HepG2 (cell line): Measurements from ENCODE around the gene C4orf36. TPM values are rescaled to one million over a fixed set of nuclear protein-coding genes. Genes with fewer than 3 reads are reported as not detected.

Source experiments
- ATAC-seq: fragments of 200-7000 bp; cut with Tn5 transposase; 3 replicates; pipeline ENCODE4 v1.9.1; 2020; ENCODE audit warnings: mild to moderate bottlenecking, moderate library complexity
- BruUV-seq: library from RNA; stranded (reverse); fragments of 400-500 nt; replicated peaks from 2 replicates; lab custom pipeline; 2021; lab: Mats Ljungman, UMichigan
- CTCF ChIA-PET: fragments of 300-600 bp; formaldehyde crosslinking; extraction: SDS; loops from one replicate; lab custom pipeline; 2021; ENCODE audit warnings: low total read pairs, inconsistent platforms, low intra/inter-chr PET ratio; lab: Yijun Ruan, JAX
- POLR2A ChIA-PET: fragments of 350-600 bp; sonication (Branson Sonifier 250); formaldehyde crosslinking; loops from one replicate; lab custom pipeline; 2020; ENCODE audit warnings: antibody characterized with exemption, inconsistent platforms; lab: Yijun Ruan, JAX
- DNase-seq: peaks from one replicate; pipeline ENCODE4 v3.0.0-alpha.2; 2015; ENCODE audit warnings: low spot score
- FAIRE-seq: peaks from 3 replicates; lab custom pipeline; 2011; peaks lifted over from hg19 to GRCh38; lab: Jason Lieb, UNC
- H2AFZ ChIP-seq: one replicate; pipeline ENCODE4 v1.6.1; 2011; ENCODE audit warnings: low read length, inconsistent platforms
- H3K27ac ChIP-seq: fragments of 300-600 bp; 3 replicates; pipeline ENCODE4 v1.8.0; 2011; ENCODE audit warnings: mixed run types, mild to moderate bottlenecking, mixed read lengths, low read length, inconsistent platforms; ENCODE audit not compliant: insufficient read depth; ENCODE audit errors: extremely low read length
- H3K27me3 ChIP-seq, 2 experiments: fragments of 200-600 bp in 1 of 2; 2 replicates in 1 of 2; 3 replicates in 1 of 2; pipeline versions ENCODE4 v1.6.0 to v1.8.0; 2011; ENCODE audit warnings: low read length in 2 of 2, mild to moderate bottlenecking in 2 of 2, moderate library complexity in 2 of 2, inconsistent platforms in 1 of 2; ENCODE audit not compliant: insufficient read depth in 2 of 2, control insufficient read depth in 1 of 2
- H3K36me3 ChIP-seq, 2 experiments: fragments of 200-600 bp in 1 of 2; replicated peaks in 1 of 2; 2 replicates in 1 of 2; 3 replicates in 1 of 2; pipeline versions ENCODE4 v1.5.1 to v1.8.0; 2011; ENCODE audit warnings: low read length in 2 of 2, inconsistent platforms in 1 of 2; ENCODE audit not compliant: insufficient read depth in 2 of 2, control insufficient read depth in 1 of 2
- H3K4me1 ChIP-seq: 2 replicates; pipeline ENCODE4 v1.5.1; 2012; ENCODE audit warnings: low read length, inconsistent platforms; ENCODE audit not compliant: insufficient read depth
- H3K4me2 ChIP-seq: 2 replicates; pipeline ENCODE4 v1.6.0; 2011; ENCODE audit warnings: low read depth, low read length, inconsistent platforms
- H3K4me3 ChIP-seq, 3 experiments: fragments of 200-600 bp in 1 of 3; sonication (generic), shearing (Covaris generic) in 1 of 3; replicated peaks in 1 of 3; 2 replicates each; pipeline ENCODE4 v1.5.1; 2011 to 2016; ENCODE audit warnings: low read length in 3 of 3, inconsistent platforms in 2 of 3, low read depth in 2 of 3, mild to moderate bottlenecking in 2 of 3, control low read depth in 1 of 3, mixed read lengths in 1 of 3; ENCODE audit not compliant: insufficient read depth in 1 of 3
- H3K79me2 ChIP-seq: one replicate; pipeline ENCODE4 v1.6.1; 2011; ENCODE audit warnings: low read length, inconsistent platforms; ENCODE audit not compliant: insufficient read depth
- H3K9ac ChIP-seq: 2 replicates; pipeline ENCODE4 v1.6.0; 2011; ENCODE audit warnings: mild to moderate bottlenecking, low read depth, low read length, inconsistent platforms; ENCODE audit not compliant: insufficient read depth
- H3K9me3 ChIP-seq: 2 replicates; pipeline ENCODE4 v1.5.1; 2012; ENCODE audit warnings: mild to moderate bottlenecking, low read length
- H4K20me1 ChIP-seq: 2 replicates; pipeline ENCODE4 v1.6.0; 2011; ENCODE audit warnings: inconsistent platforms, mild to moderate bottlenecking, low read length, moderate library complexity; ENCODE audit not compliant: insufficient read depth
- CEBPB ChIP-seq: IDR thresholded peaks from 2 replicates; pipeline ENCODE4 v1.6.1; 2011; ENCODE audit warnings: low read depth, low read length, improper control_type of control experiment, borderline replicate concordance
- FOXM1 ChIP-seq: sonication (generic); formaldehyde crosslinking; IDR thresholded peaks from 2 replicates; pipeline ENCODE4 v1.5.0; 2020; ENCODE audit warnings: missing genetic modification reagents
- HOXA5 ChIP-seq: sonication (generic); formaldehyde crosslinking; IDR thresholded peaks from 2 replicates; pipeline ENCODE4 v1.4.0; 2020; ENCODE audit warnings: missing genetic modification reagents
- NFIC ChIP-seq: IDR thresholded peaks from 2 replicates; pipeline ENCODE4 v1.6.1; 2012; ENCODE audit warnings: mild to moderate bottlenecking, low read length, inconsistent platforms
- ZNF382 ChIP-seq: sonication (generic); formaldehyde crosslinking; IDR thresholded peaks from 2 replicates; pipeline ENCODE4 v1.5.0; 2020; ENCODE audit warnings: missing genetic modification reagents, mild to moderate bottlenecking, borderline replicate concordance
- ZNF543 ChIP-seq: sonication (generic); formaldehyde crosslinking; IDR thresholded peaks from 2 replicates; pipeline ENCODE4 v1.4.0; 2020; ENCODE audit warnings: mild to moderate bottlenecking, missing genetic modification reagents
- ZNF564 ChIP-seq: sonication (generic); formaldehyde crosslinking; IDR thresholded peaks from 2 replicates; pipeline ENCODE4 v1.8.1; 2023; ENCODE audit warnings: mild to moderate bottlenecking, missing genetic modification reagents
- ZNF776 ChIP-seq: sonication (generic); formaldehyde crosslinking; IDR thresholded peaks from 2 replicates; pipeline ENCODE4 v1.4.0; 2020; ENCODE audit warnings: mild to moderate bottlenecking, missing genetic modification reagents
- ZNF788 ChIP-seq: sonication (generic); formaldehyde crosslinking; IDR thresholded peaks from 2 replicates; pipeline ENCODE4 v1.5.0; 2020; ENCODE audit warnings: mild to moderate bottlenecking, missing genetic modification reagents, borderline replicate concordance
- ZSCAN21 ChIP-seq: sonication (generic); formaldehyde crosslinking; IDR thresholded peaks from 2 replicates; pipeline ENCODE4 v1.8.0; 2022; ENCODE audit warnings: mild to moderate bottlenecking, missing genetic modification reagents, moderate library complexity, borderline replicate concordance
- WGBS: methylation state at CpG from one replicate; pipeline ENCODE4 v1.1.6; 2017; ENCODE audit warnings: low lambda C conversion rate; 5-methylcytosine and 5-hydroxymethylcytosine counted together
- in situ Hi-C: cut with HindIII; loops from 2 replicates; pipeline ENCODE4 v1.10.0; 2017; ENCODE audit warnings: low pct_unique_long_range_greater_than_20kb; ENCODE audit not compliant: extremely low pct_ligation_motif_present
- intact Hi-C: fragments of 100-400 bp; cut with micrococcal nuclease; formaldehyde crosslinking; loops from one replicate; pipeline ENCODE4 v1.10.0; 2022; ENCODE audit not compliant: unreplicated experiment
- polyA plus RNA-seq, 8 experiments: library from polyadenylated mRNA; depleted of rRNA in 3 of 8; stranded (reverse) in 7 of 8; unstranded in 1 of 8; fragments of >200 nt; fragmentation: Illumina TruSeq in 4 of 8; extraction: Trizol in 4 of 8; gene quantifications; 2 replicates each; pipeline versions ENCODE4 v1.2.1 to v1.2.3, GENCODE V29; 2011 to 2016; ENCODE audit warnings: low read depth in 4 of 8, missing spikeins in 1 of 8, mixed read lengths in 1 of 8; ENCODE audit not compliant: insufficient read depth in 1 of 8
- total RNA-seq, 5 experiments: library from RNA; depleted of rRNA; stranded (reverse); fragments of >200 nt; fragmentation: Illumina TruSeq; extraction: Trizol; gene quantifications; 2 replicates each; pipeline ENCODE4 v1.2.3, GENCODE V29; 2016; ENCODE audit warnings: low read depth in 1 of 5
- TF ChIP-seq, protein P1 (sequence below), 2 experiments: fragments of 450-650 bp in 1 of 2; sonication (generic) in 1 of 2; formaldehyde crosslinking in 1 of 2; IDR thresholded peaks; 2 replicates each; pipeline versions ENCODE4 v1.6.1 to v1.8.0; 2016 to 2022; ENCODE audit warnings: antibody characterized with exemption in 1 of 2, mild to moderate bottlenecking in 1 of 2, missing genetic modification reagents in 1 of 2

C4orf36 gene
- total and polyA plus RNA-seq, 2 of the 13 experiments (the other 11 are each of a cell fraction or from before 2014, with no cell fraction given), result 0.63 TPM; not detected in 1

DNA sequence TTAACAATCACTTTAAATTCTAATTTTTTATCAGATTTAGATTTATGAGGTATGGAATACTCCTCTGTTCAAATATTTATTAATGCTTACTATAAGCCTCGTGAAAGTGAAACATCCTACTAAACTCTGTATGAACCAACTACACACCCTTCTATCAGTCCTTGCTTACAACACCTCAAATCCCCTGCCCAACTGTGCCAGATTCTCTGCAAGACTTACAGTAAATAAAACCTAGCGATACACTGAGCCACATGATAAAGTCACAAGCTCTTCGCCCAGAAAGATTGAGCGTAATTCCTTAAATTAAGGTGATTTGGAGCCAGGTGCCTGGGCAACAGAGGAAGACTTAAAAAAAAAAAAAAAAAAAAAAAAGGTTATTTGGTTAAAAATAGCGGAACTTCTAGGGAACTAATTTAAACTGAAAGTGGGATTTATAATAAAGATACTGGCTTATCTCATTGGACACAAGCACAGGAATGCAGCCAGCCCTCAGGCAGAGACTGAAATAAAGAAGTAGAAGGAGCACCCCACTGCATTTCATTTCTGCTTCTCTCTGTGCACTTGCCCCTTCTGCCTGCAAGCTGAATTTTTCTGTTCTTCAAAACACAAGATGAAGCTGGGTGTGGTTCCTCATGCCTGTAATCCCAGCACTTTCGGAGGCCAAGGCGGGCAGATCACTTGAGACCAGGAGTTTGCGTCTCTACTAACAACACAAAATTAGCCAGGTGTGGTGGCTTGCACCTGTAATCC is 17.5 kb upstream of the C4orf36 start (continued):
- TF ChIP-seq, protein P1, sequence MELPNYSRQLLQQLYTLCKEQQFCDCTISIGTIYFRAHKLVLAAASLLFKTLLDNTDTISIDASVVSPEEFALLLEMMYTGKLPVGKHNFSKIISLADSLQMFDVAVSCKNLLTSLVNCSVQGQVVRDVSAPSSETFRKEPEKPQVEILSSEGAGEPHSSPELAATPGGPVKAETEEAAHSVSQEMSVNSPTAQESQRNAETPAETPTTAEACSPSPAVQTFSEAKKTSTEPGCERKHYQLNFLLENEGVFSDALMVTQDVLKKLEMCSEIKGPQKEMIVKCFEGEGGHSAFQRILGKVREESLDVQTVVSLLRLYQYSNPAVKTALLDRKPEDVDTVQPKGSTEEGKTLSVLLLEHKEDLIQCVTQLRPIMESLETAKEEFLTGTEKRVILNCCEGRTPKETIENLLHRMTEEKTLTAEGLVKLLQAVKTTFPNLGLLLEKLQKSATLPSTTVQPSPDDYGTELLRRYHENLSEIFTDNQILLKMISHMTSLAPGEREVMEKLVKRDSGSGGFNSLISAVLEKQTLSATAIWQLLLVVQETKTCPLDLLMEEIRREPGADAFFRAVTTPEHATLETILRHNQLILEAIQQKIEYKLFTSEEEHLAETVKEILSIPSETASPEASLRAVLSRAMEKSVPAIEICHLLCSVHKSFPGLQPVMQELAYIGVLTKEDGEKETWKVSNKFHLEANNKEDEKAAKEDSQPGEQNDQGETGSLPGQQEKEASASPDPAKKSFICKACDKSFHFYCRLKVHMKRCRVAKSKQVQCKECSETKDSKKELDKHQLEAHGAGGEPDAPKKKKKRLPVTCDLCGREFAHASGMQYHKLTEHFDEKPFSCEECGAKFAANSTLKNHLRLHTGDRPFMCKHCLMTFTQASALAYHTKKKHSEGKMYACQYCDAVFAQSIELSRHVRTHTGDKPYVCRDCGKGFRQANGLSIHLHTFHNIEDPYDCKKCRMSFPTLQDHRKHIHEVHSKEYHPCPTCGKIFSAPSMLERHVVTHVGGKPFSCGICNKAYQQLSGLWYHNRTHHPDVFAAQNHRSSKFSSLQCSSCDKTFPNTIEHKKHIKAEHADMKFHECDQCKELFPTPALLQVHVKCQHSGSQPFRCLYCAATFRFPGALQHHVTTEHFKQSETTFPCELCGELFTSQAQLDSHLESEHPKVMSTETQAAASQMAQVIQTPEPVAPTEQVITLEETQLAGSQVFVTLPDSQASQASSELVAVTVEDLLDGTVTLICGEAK (IDR thresholded peaks at IDR 0.05), result no peak
- TF ChIP-seq, protein P1 (CRISPR knock-in tag; IDR thresholded peaks at IDR 0.05), result no peak

- WGBS, result 91% methylated on average over 2 of the region's 2 CpGs
- Histone ChIP-seq H3K27me3 (no peaks in the 10 kb centered on the region), H3K4me2 (no peak overlapping the region), H3K9ac (no peak overlapping the region), H2AFZ (no peak overlapping the region), H3K4me1 (no peaks in the 10 kb centered on the region), H3K9me3 (no peaks in the 10 kb centered on the region), H3K36me3 (no peaks in the 10 kb centered on the region), H3K79me2 (no peaks in the 10 kb centered on the region), H3K4me3 (no peak overlapping the region), H4K20me1 (no peaks in the 10 kb centered on the region), H3K27ac (no peak overlapping the region)
- no peak for ATAC-seq
- FAIRE-seq, result no peak
- ChIA-PET CTCF (no interaction called here), POLR2A (no interaction called here)
- no TSS peak for BruUV-seq
- no peak for DNase-seq
- intact Hi-C loops (no loop called here), in situ Hi-C loops (no loop called here)
- TF ChIP-seq CEBPB (no peak), NFIC (no peak), ZNF788 (CRISPR knock-in tag) (no peak), HOXA5 (CRISPR knock-in tag) (no peak), ZSCAN21 (CRISPR knock-in tag) (no peak), ZNF382 (CRISPR knock-in tag) (no peak), ZNF543 (CRISPR knock-in tag) (no peak), FOXM1 (CRISPR knock-in tag) (no peak), ZNF564 (CRISPR knock-in tag) (no peak), ZNF776 (CRISPR knock-in tag) (no peak)
Observed at GRCh38 chr4:86908251-86908657, 16.0 kb upstream of the C4orf36 start.
